GM21367 (cell line): ENCODE measurements around the gene ACBD6.
"Not testable (repeated sequence)": the region's sequence is repeated elsewhere in the genome, so short reads cannot be mapped to it uniquely, and the experiment has no call there.

ENCODE experiments used
- ATAC-seq: cut with Tn5 transposase; IDR thresholded peaks from one replicate; pipeline ENCODE4 v1.9.1; 2021; ENCODE audit not compliant: unreplicated experiment

ACBD6 gene

DNA sequence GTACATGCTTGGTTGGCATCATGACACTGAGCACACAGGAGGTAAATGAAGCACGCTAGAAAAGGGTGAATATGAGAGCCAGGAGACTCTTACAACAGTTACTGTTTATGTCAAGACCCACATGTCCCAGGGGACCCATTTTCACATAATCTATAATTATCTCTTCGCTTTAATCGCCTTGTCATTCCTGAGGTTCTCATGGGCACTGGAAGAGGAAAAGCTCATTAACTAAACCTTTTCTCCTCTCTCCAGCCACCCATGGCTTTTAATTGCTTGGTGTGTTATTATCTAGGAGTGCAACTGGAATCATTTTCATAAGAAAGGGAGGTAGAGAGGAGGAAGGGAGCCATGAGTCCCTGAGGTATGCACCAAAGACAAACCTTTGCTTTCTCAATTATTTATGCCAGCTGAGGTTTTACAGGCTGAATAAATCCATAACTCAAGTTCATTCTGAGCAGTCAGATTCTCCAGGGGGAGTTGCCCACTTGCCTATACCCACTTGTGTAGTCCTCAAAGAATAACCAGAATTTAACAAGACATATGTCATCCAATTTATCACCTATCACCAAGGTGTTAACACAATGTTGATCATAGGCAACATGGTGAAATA, 77.4 kb downstream of the ACBD6 start:
- ATAC-seq: no peak

DNA sequence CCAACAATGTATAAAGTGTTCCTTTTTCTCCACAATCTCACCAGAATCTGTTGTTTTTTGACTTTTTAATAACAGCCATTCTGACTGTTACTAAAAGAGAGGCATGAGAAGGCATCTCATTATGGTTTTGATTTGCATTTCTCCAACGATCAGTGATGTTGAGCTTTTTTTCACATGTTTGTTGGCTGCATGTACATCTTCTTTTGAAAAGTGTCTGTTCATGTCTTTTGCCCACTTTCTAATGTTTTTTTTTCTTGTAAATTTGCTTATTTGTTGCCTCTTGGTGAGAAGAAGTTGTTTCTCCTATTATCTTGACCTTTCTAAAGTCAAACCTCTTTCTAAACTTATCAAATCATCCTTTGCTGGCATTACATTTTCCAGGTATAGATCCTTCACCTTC, 80.8 kb downstream of the ACBD6 start:
- no peak for ATAC-seq

GRCh38 chr1:180421145-180421544, 81.2 kb downstream of the ACBD6 start:
- ATAC-seq: not testable (repeated sequence)

- ATAC-seq: no peak
Measured at GRCh38 chr1:180415985-180416633, 86.3 kb downstream of the ACBD6 start.

GRCh38 chr1:180415236-180415848, 87.0 kb downstream of the ACBD6 start:
- no peak for ATAC-seq

DNA sequence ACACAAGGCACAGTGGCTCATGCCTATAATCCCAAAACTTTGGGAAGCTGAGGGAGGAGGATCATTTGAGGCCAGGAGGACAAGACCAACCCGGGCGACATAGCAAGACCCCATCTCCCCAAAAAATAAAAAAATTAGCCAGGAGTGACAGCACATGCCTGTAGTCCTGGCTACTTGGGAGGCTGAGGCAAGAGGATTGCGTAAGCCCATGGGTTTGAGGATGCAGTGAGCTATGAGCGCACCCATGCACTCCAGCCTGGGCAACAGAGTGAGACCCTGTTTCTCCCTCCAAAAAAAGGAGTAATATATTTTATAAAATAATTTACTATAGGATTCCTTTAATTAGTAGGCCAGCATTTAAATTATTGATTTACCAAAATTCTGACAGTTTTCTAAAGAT, 89.8 kb downstream of the ACBD6 start:
- ATAC-seq: no peak

DNA sequence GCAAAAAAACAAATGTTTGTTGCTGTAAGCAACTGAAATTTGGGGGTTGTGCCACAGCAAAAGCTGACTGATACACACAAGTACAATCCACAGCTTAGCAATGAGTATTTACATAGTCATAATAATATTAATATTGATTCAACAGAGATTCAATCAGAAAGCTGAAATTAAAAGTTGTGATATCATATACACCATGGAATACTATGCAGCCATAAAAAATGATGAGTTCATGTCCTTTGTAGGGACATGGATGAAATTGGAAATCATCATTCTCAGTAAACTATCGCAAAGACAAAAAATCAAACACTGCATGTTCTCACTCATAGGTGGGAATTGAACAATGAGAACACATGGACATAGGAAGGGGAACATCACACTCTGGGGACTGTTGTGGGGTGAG, 94.2 kb downstream of the ACBD6 start:
- not testable (repeated sequence) for ATAC-seq

- no peak for ATAC-seq
Measured at GRCh38 chr1:180407051-180407450, 95.3 kb downstream of the ACBD6 start.

GRCh38 chr1:180402551-180402950, 99.8 kb downstream of the ACBD6 start:
- ATAC-seq: no peak

DNA sequence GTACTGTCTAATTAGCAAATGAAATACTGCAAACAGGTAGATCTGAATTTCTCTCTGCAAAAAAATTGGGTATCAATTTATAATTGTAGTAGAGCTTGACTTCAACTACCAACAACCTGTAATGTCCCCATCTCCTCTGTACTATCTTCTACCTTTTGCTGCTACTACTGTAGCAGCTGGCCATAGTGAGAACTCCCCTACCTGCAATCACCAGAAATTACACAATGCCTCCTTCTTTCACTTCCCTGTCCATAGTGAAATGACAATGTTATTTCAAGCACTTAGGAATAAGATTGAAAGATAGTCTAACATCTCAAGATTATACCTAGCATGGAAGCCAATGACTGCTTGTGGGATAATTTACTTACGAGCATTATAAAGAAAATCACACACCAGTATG, 100.4 kb downstream of the ACBD6 start:
- ATAC-seq: no peak

DNA sequence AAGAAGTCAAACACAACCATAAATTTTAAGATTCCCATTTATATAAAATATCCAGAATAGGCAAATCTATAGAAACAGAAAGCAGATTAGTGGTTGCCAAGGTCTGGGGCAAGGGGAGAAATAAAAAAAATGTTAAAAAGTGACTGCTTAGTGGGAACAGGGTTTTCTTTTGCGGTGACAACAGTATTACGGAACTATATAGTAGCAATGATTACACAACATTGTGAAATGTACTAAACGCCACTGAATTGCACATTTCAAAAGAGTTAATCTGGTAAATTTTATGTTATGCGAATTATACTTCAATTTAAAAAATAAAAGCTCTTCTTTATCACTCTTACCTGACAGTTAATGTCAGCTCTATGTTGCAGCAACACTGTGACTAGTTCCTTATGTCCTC, 105.2 kb downstream of the ACBD6 start:
- no peak for ATAC-seq

- no peak for ATAC-seq
Measured at GRCh38 chr1:180392427-180393145, 109.8 kb downstream of the ACBD6 start.

- no peak for ATAC-seq
Measured at GRCh38 chr1:180392020-180392419, 110.4 kb downstream of the ACBD6 start.

DNA sequence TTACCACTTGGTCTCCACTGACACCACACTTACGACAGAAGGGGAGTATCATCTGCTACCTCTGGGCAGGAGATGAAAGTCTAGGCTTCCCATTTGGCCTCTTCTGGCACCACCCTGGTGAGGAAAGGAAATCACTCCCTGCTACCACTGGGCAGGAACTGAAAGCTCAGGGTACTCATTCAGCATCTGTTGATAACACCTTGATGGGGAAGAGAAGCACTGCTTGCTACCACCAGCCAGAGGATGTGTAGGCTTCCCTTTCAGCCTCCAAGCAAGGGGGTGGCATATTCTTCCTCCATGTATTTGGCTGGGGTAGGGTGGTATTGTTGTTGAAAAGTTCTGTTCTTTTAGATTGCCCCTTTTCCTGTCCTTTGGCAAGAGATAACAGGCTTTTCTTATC, 115.0 kb downstream of the ACBD6 start:
- no peak for ATAC-seq

DNA sequence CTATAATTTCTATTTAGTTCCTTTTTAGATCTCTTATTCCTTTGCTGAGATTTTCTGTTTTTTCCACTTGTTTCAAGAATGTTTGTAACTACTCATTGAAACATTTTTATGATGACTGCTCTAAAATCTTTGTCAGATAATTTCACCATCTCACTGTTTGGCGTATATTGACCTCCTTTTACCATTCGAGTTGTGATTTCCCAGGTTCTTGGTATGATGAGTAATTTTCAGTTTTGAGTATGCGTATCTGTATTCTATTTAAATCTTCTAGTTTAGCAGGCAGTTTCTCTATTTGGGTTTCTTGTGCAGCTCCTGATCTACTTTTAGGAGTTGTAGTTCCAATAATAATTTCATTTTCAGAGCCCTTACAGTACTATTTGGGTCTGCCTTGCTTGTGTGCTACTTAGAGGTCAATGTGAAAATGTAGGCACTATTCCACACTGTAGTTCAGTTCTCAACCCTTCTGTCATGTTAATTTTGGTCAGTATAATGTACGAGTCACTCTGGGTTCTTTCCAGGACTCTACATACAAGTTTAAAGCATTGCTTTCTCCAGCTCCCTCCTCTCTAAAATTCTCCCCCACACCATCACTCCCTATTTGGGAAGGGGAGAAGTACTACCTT, 115.5 kb downstream of the ACBD6 start:
- ATAC-seq: no peak

DNA sequence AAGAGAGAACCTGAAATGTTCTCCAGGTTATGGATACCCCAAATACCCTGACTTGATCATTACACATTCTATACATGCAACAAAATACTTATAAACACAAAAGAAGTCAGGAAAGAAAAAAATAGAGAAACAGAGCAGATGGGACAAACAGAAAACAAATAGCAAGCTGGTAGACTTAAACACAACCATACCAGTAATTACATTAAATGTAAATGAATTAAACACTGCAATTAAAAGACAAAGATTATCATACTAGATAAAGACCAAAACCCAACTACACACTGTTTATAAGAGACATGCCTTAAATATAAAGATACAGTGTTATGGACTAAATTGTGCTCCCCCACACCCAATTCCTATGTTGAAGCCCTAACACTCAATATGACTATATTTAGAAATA, 117.2 kb downstream of the ACBD6 start:
- ATAC-seq: no peak

DNA sequence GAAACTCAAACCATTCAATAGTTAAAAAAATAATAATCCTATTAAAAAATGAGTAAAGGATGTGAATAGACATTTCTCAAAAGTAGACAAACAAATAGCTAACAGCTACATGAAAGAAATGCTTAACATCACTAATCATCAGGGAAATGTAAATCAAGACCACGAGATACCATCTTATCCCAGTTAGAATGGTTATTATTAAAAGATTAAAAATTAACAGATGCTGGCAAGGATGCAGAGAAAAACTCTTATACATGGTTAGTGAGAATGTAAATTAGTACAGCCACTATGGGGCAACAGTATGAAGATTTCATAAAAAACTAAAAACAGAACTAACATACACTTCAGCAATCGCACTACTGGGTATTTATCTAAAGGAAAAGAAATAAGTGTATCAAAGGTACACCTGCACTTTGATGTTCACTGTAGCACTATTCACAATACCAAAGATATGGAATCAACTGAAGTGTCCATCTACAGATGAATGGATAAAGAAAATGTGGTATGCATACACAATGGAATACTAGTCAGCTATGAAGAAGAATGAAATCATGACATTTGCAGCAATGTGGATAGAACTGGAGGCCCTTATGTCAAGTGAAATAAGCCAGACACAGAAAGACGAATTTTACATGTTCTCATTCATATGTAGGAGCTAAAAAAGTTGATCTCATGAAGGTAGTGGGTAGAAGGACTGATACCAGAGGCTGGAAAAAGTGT, 117.9 kb downstream of the ACBD6 start:
- ATAC-seq: no peak

DNA sequence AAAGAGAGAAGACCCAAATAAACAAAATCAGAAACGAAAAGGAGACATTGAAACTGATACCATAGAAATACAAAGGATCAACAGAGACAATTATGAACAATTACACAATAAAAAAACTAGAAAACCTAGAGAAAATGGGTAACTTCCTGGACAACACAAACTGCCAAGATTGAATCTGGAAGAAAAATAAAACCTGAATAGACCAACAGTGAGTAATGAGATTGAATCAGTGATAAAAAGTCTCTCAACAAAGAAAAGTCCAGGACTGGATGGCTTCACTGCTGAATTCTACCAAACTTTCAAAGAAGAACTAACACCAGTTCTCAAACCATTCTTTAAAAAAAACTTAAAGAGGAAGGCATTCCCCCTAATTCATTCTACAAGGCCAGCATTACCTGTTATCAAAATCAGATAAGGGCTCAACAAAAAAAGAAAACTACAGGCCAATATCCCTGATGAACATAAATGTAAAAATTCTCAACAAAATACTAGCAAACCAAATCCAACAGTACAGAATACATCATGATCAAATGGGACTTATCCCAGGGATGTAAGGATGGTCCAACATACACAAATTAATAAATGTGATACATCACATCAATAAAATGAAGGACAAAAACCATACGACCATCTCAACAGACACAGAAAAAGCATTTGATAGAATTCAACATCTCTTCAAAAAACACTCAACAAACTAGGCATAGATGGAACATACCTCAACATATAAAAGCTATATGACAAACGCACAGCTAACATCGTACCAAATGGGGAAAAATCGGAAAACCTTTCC, 119.9 kb downstream of the ACBD6 start:
- no peak for ATAC-seq

DNA sequence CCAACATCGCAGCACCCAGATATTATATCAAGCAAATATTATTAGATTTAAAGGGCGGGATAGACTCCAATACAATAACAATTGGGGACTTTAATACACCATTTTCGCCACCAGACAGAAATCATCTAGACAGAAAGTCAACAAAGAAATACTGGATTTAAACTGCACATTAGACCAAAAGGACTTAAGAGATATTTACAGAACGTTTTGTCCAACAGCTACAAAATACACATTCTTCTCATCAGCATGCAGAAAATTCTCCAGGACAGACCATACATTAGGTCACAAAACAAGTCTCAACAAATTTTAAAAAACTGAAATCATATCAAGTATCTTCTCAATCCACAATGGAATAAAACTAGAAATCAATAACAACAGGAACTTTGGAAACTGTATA, 121.2 kb downstream of the ACBD6 start:
- ATAC-seq: no peak
